Endothelial cell of umbilical vein (primary cell): Measurements from ENCODE around the gene LSP1. TPM values are rescaled to one million over a fixed set of nuclear protein-coding genes. Genes with fewer than 3 reads are reported as not detected.

Source experiments
- BruUV-seq: library from RNA; stranded (reverse); fragments of 400-500 nt; replicated peaks from 2 replicates; lab custom pipeline; 2021; lab: Mats Ljungman, UMichigan
- CTCF ChIA-PET: fragments of 300-600, 350-600 bp; sonication (Branson Sonifier 250); formaldehyde crosslinking; loops from one replicate; lab custom pipeline; 2021; ENCODE audit warnings: antibody characterized with exemption, inconsistent platforms; lab: Charles Lee
- POLR2A ChIA-PET: fragments of 300-600, 350-600 bp; sonication (Branson Sonifier 250); formaldehyde crosslinking; loops from one replicate; lab custom pipeline; 2021; ENCODE audit warnings: antibody characterized with exemption, inconsistent platforms; lab: Charles Lee
- DNase-seq: peaks from one replicate; pipeline ENCODE4 v3.0.0-alpha.2; 2011; ENCODE audit warnings: low read depth, low spot score
- FAIRE-seq: peaks from 2 replicates; lab custom pipeline; 2011; peaks lifted over from hg19 to GRCh38; lab: Jason Lieb, UNC
- H2AFZ ChIP-seq: 2 replicates; pipeline ENCODE4 v1.6.0; 2012; ENCODE audit warnings: low read depth, low read length, control low read depth, inconsistent platforms
- H3K27ac ChIP-seq: 2 replicates; pipeline ENCODE4 v1.5.1; 2011; ENCODE audit warnings: low read depth, mild to moderate bottlenecking, control low read depth, low read length, moderate library complexity; ENCODE audit not compliant: insufficient read depth
- H3K27me3 ChIP-seq, 2 experiments: 2 replicates each; pipeline versions ENCODE4 v1.6.0 to v1.6.1; 2011; ENCODE audit warnings: low read length in 2 of 2, mixed read lengths in 1 of 2; ENCODE audit not compliant: control insufficient read depth in 2 of 2, insufficient read depth in 2 of 2
- H3K36me3 ChIP-seq, 2 experiments: 2 replicates in 1 of 2; 3 replicates in 1 of 2; pipeline ENCODE4 v1.5.1; 2011; ENCODE audit warnings: low read length in 2 of 2, mild to moderate bottlenecking in 1 of 2, moderate library complexity in 1 of 2; ENCODE audit not compliant: control insufficient read depth in 2 of 2, insufficient read depth in 2 of 2; ENCODE audit errors: extremely low read depth in 1 of 2
- H3K4me1 ChIP-seq: 3 replicates; pipeline ENCODE4 v1.5.1; 2011; ENCODE audit warnings: mild to moderate bottlenecking, low read length; ENCODE audit not compliant: control insufficient read depth, insufficient read depth; ENCODE audit errors: extremely low read depth
- H3K4me2 ChIP-seq: 2 replicates; pipeline ENCODE4 v1.6.1; 2011; ENCODE audit warnings: low read length, control low read depth, mixed read lengths; ENCODE audit not compliant: insufficient read depth
- H3K4me3 ChIP-seq, 3 experiments: fragments of 200-600 bp in 1 of 3; sonication (generic), shearing (Covaris generic) in 1 of 3; replicated peaks in 1 of 3; 2 replicates each; pipeline ENCODE4 v1.5.1; 2011 to 2016; ENCODE audit warnings: control low read depth in 3 of 3, low read length in 3 of 3, mild to moderate bottlenecking in 2 of 3, inconsistent platforms in 1 of 3, low read depth in 1 of 3, moderate library complexity in 1 of 3; ENCODE audit not compliant: insufficient read depth in 1 of 3
- H3K79me2 ChIP-seq: 2 replicates; pipeline ENCODE4 v1.6.0; 2012; ENCODE audit warnings: low read length, inconsistent platforms; ENCODE audit not compliant: control insufficient read depth, insufficient read depth
- H3K9ac ChIP-seq: replicated peaks from 2 replicates; pipeline ENCODE3; 2011; ENCODE audit warnings: low read length, control low read depth; ENCODE audit not compliant: insufficient read depth; ENCODE audit errors: extremely low read depth
- H3K9me1 ChIP-seq: replicated peaks from 3 replicates; pipeline ENCODE4 v1.6.0; 2011; ENCODE audit warnings: mild to moderate bottlenecking, low read length; ENCODE audit not compliant: control insufficient read depth, insufficient read depth; ENCODE audit errors: extremely low read depth
- H3K9me3 ChIP-seq: replicated peaks from 2 replicates; pipeline ENCODE4 v1.5.1; 2012; ENCODE audit warnings: low read length, inconsistent platforms; ENCODE audit not compliant: control insufficient read depth, insufficient read depth
- H4K20me1 ChIP-seq: replicated peaks from 2 replicates; pipeline ENCODE3; 2011; ENCODE audit warnings: mild to moderate bottlenecking, low read length; ENCODE audit not compliant: control insufficient read depth, insufficient read depth; ENCODE audit errors: extremely low read depth
- FOS ChIP-seq: IDR thresholded peaks from 2 replicates; pipeline ENCODE4 v1.6.1; 2011; ENCODE audit warnings: mild to moderate bottlenecking, low read length, moderate library complexity, borderline replicate concordance; ENCODE audit not compliant: insufficient read depth
- GATA2 ChIP-seq: IDR thresholded peaks from 2 replicates; pipeline ENCODE4 v1.7.0; 2011; ENCODE audit warnings: low read depth, mild to moderate bottlenecking, moderate library complexity, mixed read lengths, low read length; ENCODE audit not compliant: insufficient read length, insufficient read depth
- JUN ChIP-seq: IDR thresholded peaks from 2 replicates; pipeline ENCODE4 v1.6.1; 2011; ENCODE audit warnings: borderline replicate concordance, low read depth; ENCODE audit not compliant: insufficient read length, insufficient read depth
- MYC ChIP-seq: IDR thresholded peaks from one replicate; pipeline ENCODE4 v1.6.1; 2011; ENCODE audit warnings: mild to moderate bottlenecking, low read depth, low read length
- POLR2A ChIP-seq: IDR thresholded peaks from 2 replicates; pipeline ENCODE4 v1.6.1; 2012; ENCODE audit warnings: low read depth, mild to moderate bottlenecking, control low read depth, low read length
- POLR2AphosphoS5 ChIP-seq: IDR thresholded peaks from 2 replicates; pipeline ENCODE4 v1.6.1; 2012; ENCODE audit warnings: low read depth, mild to moderate bottlenecking, control low read depth, low read length, moderate library complexity; ENCODE audit not compliant: insufficient read depth
- dilution Hi-C: fragments of 300-500 bp; cut with MboI; formaldehyde crosslinking; loops from one replicate; pipeline ENCODE4 v1.15.0; 2019; ENCODE audit warnings: low sequenced_read_pairs; ENCODE audit not compliant: extremely low pct_ligation_motif_present
- intact Hi-C: fragments of 100-400 bp; cut with micrococcal nuclease; formaldehyde crosslinking; loops from one replicate; pipeline ENCODE4 v1.10.0; 2022
- polyA plus RNA-seq, 4 experiments: library from polyadenylated mRNA; depleted of rRNA in 3 of 4; stranded (reverse) in 3 of 4; unstranded in 1 of 4; fragments of >200 nt; gene quantifications; 2 replicates each; pipeline versions ENCODE4 v1.2.1 to v1.2.3, GENCODE V29; 2011 to 2012; ENCODE audit warnings: missing spikeins in 1 of 4
- total RNA-seq: library from RNA; stranded (reverse); gene quantifications from 2 replicates; pipeline ENCODE4 v1.2.3, GENCODE V29; 2021
- TF ChIP-seq, protein P1 (sequence below), 2 donors: IDR thresholded peaks; 1 replicate in 1 of 2; 2 replicates in 1 of 2; pipeline ENCODE4 v1.5.1; 2011; ENCODE audit warnings: low read length in 2 of 2, mild to moderate bottlenecking in 2 of 2, moderate library complexity in 2 of 2, control low read depth in 1 of 2, inconsistent platforms in 1 of 2, low read depth in 1 of 2; ENCODE audit not compliant: insufficient read depth in 1 of 2; ENCODE audit errors: extremely low read depth in 1 of 2

Gene LSP1
- total and polyA plus RNA-seq, 2 donors (not counting 3 experiments of a cell fraction or from before 2014, with no cell fraction given), result not detected

DNA sequence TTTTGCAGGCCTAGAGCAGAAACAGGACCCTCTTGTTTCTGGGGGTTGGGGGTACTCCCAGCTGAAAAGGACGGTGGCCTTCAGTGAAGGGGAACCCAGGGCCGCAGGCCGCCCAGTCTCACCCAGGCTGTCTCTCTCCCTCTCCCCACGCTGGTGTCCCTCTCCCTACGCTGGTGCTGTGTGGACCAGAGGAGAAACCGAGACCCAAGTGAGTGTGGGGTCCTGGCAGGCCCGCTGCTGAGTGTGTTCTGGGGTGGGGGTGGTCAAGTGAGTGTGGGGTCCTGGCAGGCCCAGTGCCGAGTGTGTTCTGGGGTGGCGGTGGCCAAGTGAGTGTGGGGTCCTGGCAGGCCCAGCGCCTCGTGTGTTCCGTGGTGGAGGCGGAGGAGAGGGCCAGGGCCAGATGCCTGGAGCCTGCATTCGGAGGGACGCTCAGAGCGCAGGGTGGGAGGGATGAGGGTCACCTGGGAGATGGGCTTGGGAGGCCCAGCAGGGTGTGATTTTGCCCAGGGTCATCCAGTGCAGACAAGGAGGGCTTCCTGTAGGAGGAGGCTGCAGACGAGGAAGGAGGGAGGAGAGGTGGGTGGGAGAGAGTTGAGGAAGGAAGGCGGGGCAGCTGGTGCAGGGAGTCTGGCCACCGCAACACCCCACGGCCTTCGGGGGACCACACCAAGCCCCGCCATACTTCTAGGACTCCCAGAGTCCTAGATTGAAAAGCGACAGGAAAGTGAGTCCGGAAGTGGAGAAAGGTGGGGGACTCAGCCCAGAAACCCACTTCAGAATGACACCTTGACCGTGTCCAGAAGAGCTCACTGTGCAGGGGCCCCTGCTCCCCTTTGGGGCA lies 77.0 kb downstream of the LSP1 start:
- no peak for FAIRE-seq

More for the DNA sequence above, 77.0 kb downstream of the LSP1 start:
- no TSS peak for BruUV-seq
- H3K27me3 ChIP-seq, result no peaks in the 10 kb centered on the region
- H3K4me1 ChIP-seq, result no peaks in the 10 kb centered on the region
- no peaks in the 10 kb centered on the region for H3K36me3 ChIP-seq
- H3K9ac ChIP-seq, result no peak overlapping the region
- H3K4me3 ChIP-seq, result no peak overlapping the region
- no peaks in the 10 kb centered on the region for H3K79me2 ChIP-seq
- H2AFZ ChIP-seq, result no peak overlapping the region
- H3K9me3 ChIP-seq, result no peaks in the 10 kb centered on the region
- CTCF ChIA-PET, result no interaction called here
- POLR2A ChIA-PET, result no interaction called here
- no peak overlapping the region for H3K27ac ChIP-seq
- no peaks in the 10 kb centered on the region for H3K9me1 ChIP-seq
- DNase-seq, result no peak
- H4K20me1 ChIP-seq, result no peaks in the 10 kb centered on the region
- TF ChIP-seq, protein P1, sequence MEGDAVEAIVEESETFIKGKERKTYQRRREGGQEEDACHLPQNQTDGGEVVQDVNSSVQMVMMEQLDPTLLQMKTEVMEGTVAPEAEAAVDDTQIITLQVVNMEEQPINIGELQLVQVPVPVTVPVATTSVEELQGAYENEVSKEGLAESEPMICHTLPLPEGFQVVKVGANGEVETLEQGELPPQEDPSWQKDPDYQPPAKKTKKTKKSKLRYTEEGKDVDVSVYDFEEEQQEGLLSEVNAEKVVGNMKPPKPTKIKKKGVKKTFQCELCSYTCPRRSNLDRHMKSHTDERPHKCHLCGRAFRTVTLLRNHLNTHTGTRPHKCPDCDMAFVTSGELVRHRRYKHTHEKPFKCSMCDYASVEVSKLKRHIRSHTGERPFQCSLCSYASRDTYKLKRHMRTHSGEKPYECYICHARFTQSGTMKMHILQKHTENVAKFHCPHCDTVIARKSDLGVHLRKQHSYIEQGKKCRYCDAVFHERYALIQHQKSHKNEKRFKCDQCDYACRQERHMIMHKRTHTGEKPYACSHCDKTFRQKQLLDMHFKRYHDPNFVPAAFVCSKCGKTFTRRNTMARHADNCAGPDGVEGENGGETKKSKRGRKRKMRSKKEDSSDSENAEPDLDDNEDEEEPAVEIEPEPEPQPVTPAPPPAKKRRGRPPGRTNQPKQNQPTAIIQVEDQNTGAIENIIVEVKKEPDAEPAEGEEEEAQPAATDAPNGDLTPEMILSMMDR (IDR thresholded peaks at IDR 0.05; ENCODE audit: extremely low read depth in 1 of 2, insufficient read depth in 1 of 2, low read depth in 1 of 2, low read length in 2 of 2), result no peak
- TF ChIP-seq POLR2A (no peak), JUN (no peak), MYC (no peak), FOS (no peak), GATA2 (no peak), POLR2AphosphoS5 (no peak)
- no peak overlapping the region for H3K4me2 ChIP-seq
- dilution Hi-C loops, result no loop called here
- intact Hi-C loops, result no loop called here
